ENCODE results near the gene SPATS2. TPM values are rescaled to one million over a fixed set of nuclear protein-coding genes. Genes with fewer than 3 reads are reported as not detected.
A peak's percentile ranks its signal among the peaks of the same experiment; 100 is the strongest.
"Not testable (repeated sequence)": the region's sequence is repeated elsewhere in the genome, so short reads cannot be mapped to it uniquely, and the experiment has no call there.

Gene SPATS2
- total and polyA plus RNA-seq, 2 donors (not counting 1 experiment from before 2014, with no cell fraction given), result 22.1 to 43.6 TPM

DNA sequence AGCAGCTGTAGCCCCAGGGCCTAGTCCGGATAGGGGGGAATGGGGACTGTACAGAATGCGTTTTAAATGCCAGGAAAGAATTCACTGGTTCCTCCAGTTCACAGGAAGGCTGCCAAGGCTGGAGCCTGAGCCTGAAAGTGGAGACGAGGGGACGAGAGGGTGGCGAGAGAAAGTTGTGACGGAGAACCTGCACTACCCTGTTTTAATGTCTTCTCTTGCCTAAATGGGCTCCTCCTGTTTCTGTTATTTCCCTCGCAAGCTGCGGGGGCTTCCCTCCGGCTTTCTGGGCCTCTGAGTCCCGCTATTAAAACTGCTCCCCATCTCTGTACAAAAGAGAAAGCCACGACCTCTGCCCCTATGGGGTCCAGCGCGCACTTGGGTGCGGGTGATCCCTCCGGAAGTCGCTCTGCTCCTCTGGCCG is 34.8 kb upstream of the SPATS2 start:
- no peak overlapping the region for H3K4me2 ChIP-seq (ENCODE audit: extremely low read depth, insufficient read depth, low read length)
- H3K27me3 ChIP-seq (ENCODE audit: control insufficient read depth, insufficient read depth, low read length), result peaks cover 19% of the 10 kb centered on the region
- H3K9me3 ChIP-seq (ENCODE audit: control insufficient read depth, insufficient read depth, low read depth, low read length), result no peaks in the 10 kb centered on the region
- no peak overlapping the region for H2AFZ ChIP-seq (ENCODE audit: low read length)
- no peak overlapping the region for H3K9ac ChIP-seq (ENCODE audit: insufficient read depth, low read length)
- peaks cover 7% of the 10 kb centered on the region for H3K36me3 ChIP-seq (ENCODE audit: control insufficient read depth, insufficient read depth, low read length)
- H3K27ac ChIP-seq (ENCODE audit: insufficient read depth, low read length), result no peak overlapping the region
- TF ChIP-seq, protein P1, sequence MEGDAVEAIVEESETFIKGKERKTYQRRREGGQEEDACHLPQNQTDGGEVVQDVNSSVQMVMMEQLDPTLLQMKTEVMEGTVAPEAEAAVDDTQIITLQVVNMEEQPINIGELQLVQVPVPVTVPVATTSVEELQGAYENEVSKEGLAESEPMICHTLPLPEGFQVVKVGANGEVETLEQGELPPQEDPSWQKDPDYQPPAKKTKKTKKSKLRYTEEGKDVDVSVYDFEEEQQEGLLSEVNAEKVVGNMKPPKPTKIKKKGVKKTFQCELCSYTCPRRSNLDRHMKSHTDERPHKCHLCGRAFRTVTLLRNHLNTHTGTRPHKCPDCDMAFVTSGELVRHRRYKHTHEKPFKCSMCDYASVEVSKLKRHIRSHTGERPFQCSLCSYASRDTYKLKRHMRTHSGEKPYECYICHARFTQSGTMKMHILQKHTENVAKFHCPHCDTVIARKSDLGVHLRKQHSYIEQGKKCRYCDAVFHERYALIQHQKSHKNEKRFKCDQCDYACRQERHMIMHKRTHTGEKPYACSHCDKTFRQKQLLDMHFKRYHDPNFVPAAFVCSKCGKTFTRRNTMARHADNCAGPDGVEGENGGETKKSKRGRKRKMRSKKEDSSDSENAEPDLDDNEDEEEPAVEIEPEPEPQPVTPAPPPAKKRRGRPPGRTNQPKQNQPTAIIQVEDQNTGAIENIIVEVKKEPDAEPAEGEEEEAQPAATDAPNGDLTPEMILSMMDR (conservative IDR thresholded peaks at IDR 0.05 in 1 of 2, IDR thresholded peaks at IDR 0.05 in 1 of 2; ENCODE audit: low read depth in 1 of 2, low read length in 2 of 2), result no peak
- TF ChIP-seq EZH2 (IDR thresholded peaks at IDR 0.05; ENCODE audit: low read length, missing control alignments), result no peak
- H3K4me3 ChIP-seq (replicated peaks in 1 of 4; ENCODE audit: control extremely low read depth in 1 of 4, insufficient read depth in 1 of 4, low read depth in 3 of 4, low read length in 4 of 4), result no peak overlapping the region
- H3K4me1 ChIP-seq (ENCODE audit: control insufficient read depth, extremely low read depth, insufficient read depth, low read length), result no peaks in the 10 kb centered on the region
- H3K79me2 ChIP-seq (ENCODE audit: control insufficient read depth, insufficient read depth, low read length), result no peaks in the 10 kb centered on the region
- H4K20me1 ChIP-seq (ENCODE audit: control insufficient read depth, extremely low read depth, insufficient read depth, low read length), result no peaks in the 10 kb centered on the region
- DNase-seq (ENCODE audit: low read depth in 2 of 2), result no peak

DNA sequence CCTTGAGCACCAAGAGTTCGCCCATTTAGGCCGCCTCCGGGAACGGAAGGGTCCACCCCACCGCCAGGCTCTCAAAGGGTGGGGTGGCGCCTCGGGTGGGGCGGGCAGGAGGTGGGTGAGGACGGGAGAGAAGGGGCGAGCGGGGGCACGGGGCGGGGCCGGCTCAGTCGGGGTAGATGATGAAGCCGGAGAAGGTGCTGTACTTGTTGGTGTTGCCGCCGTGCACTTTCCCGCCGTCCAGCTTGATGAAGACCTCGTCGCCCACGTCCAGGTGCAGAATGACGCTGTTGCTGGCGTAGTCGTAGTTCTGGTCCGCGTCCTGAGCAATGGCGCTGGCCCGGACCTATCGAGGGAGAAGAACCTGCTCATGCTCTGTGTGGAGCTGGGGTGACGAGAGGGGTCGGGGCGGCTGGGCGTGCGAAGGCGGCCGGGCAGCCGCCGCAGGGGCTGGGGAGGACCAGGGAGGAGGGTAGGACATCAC is 34.3 kb upstream of the SPATS2 start:
- peak overlapping the region; percentile 57 for H2AFZ ChIP-seq (ENCODE audit: low read length)
- no peak for DNase-seq (ENCODE audit: low read depth in 2 of 2)
- no peak overlapping the region for H3K9ac ChIP-seq (ENCODE audit: insufficient read depth, low read length)
- no peaks in the 10 kb centered on the region for H3K4me1 ChIP-seq (ENCODE audit: control insufficient read depth, extremely low read depth, insufficient read depth, low read length)
- H3K4me3 ChIP-seq (replicated peaks in 1 of 4; ENCODE audit: control extremely low read depth in 1 of 4, insufficient read depth in 1 of 4, low read depth in 3 of 4, low read length in 4 of 4), result peak overlapping the region in 1 of 4 experiments; percentile 34
- peaks cover 5% of the 10 kb centered on the region for H3K36me3 ChIP-seq (ENCODE audit: control insufficient read depth, insufficient read depth, low read length)
- no peak overlapping the region for H3K4me2 ChIP-seq (ENCODE audit: extremely low read depth, insufficient read depth, low read length)
- no peaks in the 10 kb centered on the region for H4K20me1 ChIP-seq (ENCODE audit: control insufficient read depth, extremely low read depth, insufficient read depth, low read length)
- no peaks in the 10 kb centered on the region for H3K79me2 ChIP-seq (ENCODE audit: control insufficient read depth, insufficient read depth, low read length)
- H3K27me3 ChIP-seq (ENCODE audit: control insufficient read depth, insufficient read depth, low read length), result peaks cover 19% of the 10 kb centered on the region
- no peaks in the 10 kb centered on the region for H3K9me3 ChIP-seq (ENCODE audit: control insufficient read depth, insufficient read depth, low read depth, low read length)
- TF ChIP-seq, protein P1 (conservative IDR thresholded peaks at IDR 0.05 in 1 of 2, IDR thresholded peaks at IDR 0.05 in 1 of 2; ENCODE audit: low read depth in 1 of 2, low read length in 2 of 2), result no peak
- TF ChIP-seq EZH2 (IDR thresholded peaks at IDR 0.05; ENCODE audit: low read length, missing control alignments), result no peak
- no peak overlapping the region for H3K27ac ChIP-seq (ENCODE audit: insufficient read depth, low read length)

GRCh38 chr12:49333778-49334177 is 33.5 kb upstream of the SPATS2 start:
- H3K4me2 ChIP-seq (ENCODE audit: extremely low read depth, insufficient read depth, low read length); DNase-seq (ENCODE audit: low read depth in 2 of 2): not testable (repeated sequence)

More at GRCh38 chr12:49333778-49334177, 33.5 kb upstream of the SPATS2 start:
- H3K27ac ChIP-seq (ENCODE audit: insufficient read depth, low read length); H2AFZ ChIP-seq (ENCODE audit: low read length); H3K9ac ChIP-seq (ENCODE audit: insufficient read depth, low read length); H3K9me3 ChIP-seq (ENCODE audit: control insufficient read depth, insufficient read depth, low read depth, low read length); H3K4me1 ChIP-seq (ENCODE audit: control insufficient read depth, extremely low read depth, insufficient read depth, low read length); H3K36me3 ChIP-seq (ENCODE audit: control insufficient read depth, insufficient read depth, low read length); H3K79me2 ChIP-seq (ENCODE audit: control insufficient read depth, insufficient read depth, low read length); H3K4me3 ChIP-seq (replicated peaks in 1 of 4; ENCODE audit: control extremely low read depth in 1 of 4, insufficient read depth in 1 of 4, low read depth in 3 of 4, low read length in 4 of 4); H4K20me1 ChIP-seq (ENCODE audit: control insufficient read depth, extremely low read depth, insufficient read depth, low read length): not testable (repeated sequence)
- peaks cover 25% of the 10 kb centered on the region for H3K27me3 ChIP-seq (ENCODE audit: control insufficient read depth, insufficient read depth, low read length)
